Tibial artery (tissue), 4 donors: ENCODE measurements around the gene KDM4F.

Source experiments
- DNase-seq, 2 donors: peaks; one replicate each; pipeline ENCODE4 v3.0.0-alpha.2; 2019
- H3K27ac ChIP-seq, 2 donors: fragments of 200-600 bp; sonication (generic) in 1 of 2; 1 replicate in 1 of 2; 2 replicates in 1 of 2; pipeline ENCODE4 v1.5.1; 2018 to 2019; ENCODE audit warnings: mild to moderate bottlenecking in 1 of 2
- H3K27me3 ChIP-seq, 2 donors: fragments of 200-600 bp; sonication (generic) in 1 of 2; one replicate each; pipeline versions ENCODE4 v1.5.1 to v1.6.0; 2016 to 2019
- H3K36me3 ChIP-seq, 3 donors: fragments of 200-600 bp; sonication (generic) in 2 of 3; one replicate each; pipeline ENCODE4 v1.5.1; 2016 to 2019; ENCODE audit warnings: mild to moderate bottlenecking in 2 of 3
- H3K4me1 ChIP-seq, 4 donors: fragments of 200-600 bp; sonication (generic) in 2 of 4; 1 replicate in 3 of 4; 2 replicates in 1 of 4; pipeline ENCODE4 v1.5.1; 2016 to 2019
- H3K4me3 ChIP-seq, 2 donors: fragments of 200-600 bp; sonication (generic) in 1 of 2; 1 replicate in 1 of 2; 2 replicates in 1 of 2; pipeline ENCODE4 v1.5.1; 2018 to 2019; ENCODE audit warnings: mild to moderate bottlenecking in 2 of 2
- H3K9me3 ChIP-seq, 3 donors: fragments of 200-600 bp; sonication (generic) in 1 of 3; one replicate each; pipeline ENCODE4 v1.5.1; 2016 to 2019
- intact Hi-C: fragments of 100-400 bp; cut with DNase I; formaldehyde crosslinking; loops from one replicate; pipeline ENCODE4 v1.15.0; 2023; ENCODE audit warnings: low total_unique reads
- TF ChIP-seq, protein P1 (sequence below), 2 experiments: fragments of 200-600 bp in 1 of 2; fragments of 450-650 bp in 1 of 2; IDR thresholded peaks; one replicate each; pipeline ENCODE4 v1.5.1; 2017 to 2019; ENCODE audit warnings: antibody characterized with exemption in 2 of 2, mild to moderate bottlenecking in 1 of 2, moderate library complexity in 1 of 2

KDM4F gene

DNA sequence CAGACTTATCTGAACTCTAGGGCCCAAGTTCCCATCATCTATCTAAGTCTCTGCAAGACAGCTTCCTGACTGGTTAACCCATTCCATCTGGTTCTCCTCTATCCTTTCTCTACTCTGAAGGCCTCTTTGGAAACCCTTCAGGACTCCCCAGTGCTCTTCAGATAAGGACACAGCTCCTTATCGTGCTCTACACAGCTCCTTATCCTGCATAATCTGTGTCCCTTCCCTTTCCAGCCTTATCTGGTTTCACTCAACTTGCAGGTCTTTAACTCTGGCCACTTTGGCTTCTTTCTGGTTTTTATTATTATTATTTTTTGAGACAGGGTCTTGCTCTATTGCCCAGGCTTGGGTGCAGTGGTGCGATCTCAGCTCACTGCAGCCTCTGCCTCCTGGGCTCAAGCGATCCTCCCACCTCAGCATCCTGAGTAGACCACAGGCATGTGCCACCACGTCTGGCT, 51.0 kb downstream of the KDM4F start:
- peaks cover 0 to 72% (median 21%) of the 10 kb centered on the region in 4 donors for H3K4me1 ChIP-seq
- TF ChIP-seq, protein P1, sequence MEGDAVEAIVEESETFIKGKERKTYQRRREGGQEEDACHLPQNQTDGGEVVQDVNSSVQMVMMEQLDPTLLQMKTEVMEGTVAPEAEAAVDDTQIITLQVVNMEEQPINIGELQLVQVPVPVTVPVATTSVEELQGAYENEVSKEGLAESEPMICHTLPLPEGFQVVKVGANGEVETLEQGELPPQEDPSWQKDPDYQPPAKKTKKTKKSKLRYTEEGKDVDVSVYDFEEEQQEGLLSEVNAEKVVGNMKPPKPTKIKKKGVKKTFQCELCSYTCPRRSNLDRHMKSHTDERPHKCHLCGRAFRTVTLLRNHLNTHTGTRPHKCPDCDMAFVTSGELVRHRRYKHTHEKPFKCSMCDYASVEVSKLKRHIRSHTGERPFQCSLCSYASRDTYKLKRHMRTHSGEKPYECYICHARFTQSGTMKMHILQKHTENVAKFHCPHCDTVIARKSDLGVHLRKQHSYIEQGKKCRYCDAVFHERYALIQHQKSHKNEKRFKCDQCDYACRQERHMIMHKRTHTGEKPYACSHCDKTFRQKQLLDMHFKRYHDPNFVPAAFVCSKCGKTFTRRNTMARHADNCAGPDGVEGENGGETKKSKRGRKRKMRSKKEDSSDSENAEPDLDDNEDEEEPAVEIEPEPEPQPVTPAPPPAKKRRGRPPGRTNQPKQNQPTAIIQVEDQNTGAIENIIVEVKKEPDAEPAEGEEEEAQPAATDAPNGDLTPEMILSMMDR (IDR thresholded peaks at IDR 0.05), result no peak
- H3K9me3 ChIP-seq, result no peaks in the 10 kb centered on the region
- H3K4me3 ChIP-seq, result no peak overlapping the region
- H3K36me3 ChIP-seq, result peaks cover 0 to 10% (median 0%) of the 10 kb centered on the region in 3 donors
- intact Hi-C loops, result no loop called here
- no peak overlapping the region for H3K27ac ChIP-seq
- no peaks in the 10 kb centered on the region for H3K27me3 ChIP-seq
- no peak for DNase-seq
